ENCODE measurements around the gene CCT5.
"Not testable (repeated sequence)": the region's sequence is repeated elsewhere in the genome, so short reads cannot be mapped to it uniquely, and the experiment has no call there.

CCT5 gene

DNA sequence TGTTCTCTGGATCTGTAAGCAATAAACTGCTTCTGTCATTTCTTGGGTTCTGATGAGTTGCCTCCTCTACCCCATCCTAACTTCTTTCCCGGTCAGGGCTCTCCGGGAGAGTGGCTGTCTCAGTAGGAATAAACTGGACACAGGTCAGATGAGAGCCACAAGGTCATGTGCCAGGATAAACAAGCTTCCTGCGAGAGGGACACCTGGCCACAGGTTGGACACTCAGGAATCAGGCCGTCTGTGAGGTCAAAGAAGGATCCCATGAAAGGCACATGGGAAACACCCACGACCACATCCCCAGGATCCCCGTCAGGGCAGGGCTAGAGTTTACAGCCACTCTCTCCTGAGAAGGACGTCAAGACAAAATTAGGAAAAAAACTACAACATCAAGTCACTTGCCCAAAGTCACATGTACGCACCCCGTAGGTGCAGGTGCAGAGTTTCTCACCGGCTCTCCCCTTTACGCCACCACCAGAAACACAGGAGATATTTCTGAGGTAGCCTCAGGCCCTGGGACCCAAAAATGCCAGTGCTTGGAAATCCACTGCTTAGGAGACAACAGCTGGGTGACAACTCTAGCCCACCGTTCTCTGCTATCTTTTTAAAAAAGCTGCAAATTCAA, 28.7 kb downstream of the CCT5 start:
- no peak for DNase-seq

GRCh38 chr5:10279328-10279727, 29.2 kb downstream of the CCT5 start:
- no peak for DNase-seq

DNA sequence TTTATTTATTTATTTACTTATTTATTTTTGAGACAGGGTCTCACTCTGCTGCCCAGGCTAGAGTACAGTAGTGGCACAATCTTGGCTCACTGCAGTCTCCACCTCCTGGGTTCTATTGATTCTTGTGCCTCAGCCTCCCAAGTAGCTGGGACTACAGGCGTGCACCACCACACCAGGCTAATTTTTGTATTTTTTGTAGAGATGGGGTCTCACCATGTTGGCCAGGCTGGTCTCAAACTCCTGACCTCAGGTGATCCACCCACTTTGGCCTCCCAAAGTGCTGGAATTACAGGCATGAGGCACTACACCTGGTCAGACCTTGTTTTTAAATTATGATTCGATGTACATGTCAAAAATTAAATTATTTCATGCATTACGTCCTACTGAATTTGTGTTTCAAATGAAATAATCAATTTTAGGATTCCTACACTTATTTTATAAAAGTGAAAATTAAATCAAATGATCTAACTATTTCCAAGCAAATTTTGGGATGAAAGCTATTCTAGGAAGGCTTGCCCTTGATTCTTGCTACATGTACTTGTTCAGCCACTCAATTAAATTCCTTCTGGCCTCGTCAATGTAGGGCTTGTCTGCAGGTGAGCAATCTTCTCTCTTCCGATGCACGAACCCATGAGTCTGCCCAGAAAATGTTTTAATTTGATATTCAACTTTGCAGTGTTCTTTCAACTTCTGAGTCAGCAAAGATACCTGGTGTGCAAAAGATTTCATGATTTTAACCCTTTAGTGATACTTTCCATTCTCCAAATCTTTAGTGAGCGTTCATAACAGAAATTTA, 30.0 kb downstream of the CCT5 start:
- DNase-seq: no peak

- DNase-seq: peak; percentile 83
Measured at GRCh38 chr5:10283927-10284635, 34.0 kb downstream of the CCT5 start.

GRCh38 chr5:10285362-10285761, 35.3 kb downstream of the CCT5 start:
- not testable (repeated sequence) for DNase-seq

- DNase-seq: no peak
Measured at GRCh38 chr5:10286162-10286861, 36.2 kb downstream of the CCT5 start.

DNA sequence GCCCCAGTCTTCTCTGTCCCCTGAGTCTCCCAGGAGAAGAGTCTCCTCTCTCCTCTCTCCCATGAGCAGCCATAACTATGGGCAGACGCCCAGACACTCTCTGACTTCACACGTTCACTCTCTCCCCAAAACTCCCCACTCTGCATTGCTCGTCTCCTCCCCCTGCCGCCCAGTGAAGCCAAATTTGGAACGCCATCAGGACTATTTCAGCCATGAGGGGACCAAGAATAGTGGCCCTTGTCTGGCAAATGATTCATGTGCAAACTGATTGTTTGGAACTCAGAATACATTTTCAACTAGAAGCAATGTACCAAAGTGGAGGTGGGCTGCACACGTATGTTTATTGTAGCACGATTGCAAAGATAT, 36.8 kb downstream of the CCT5 start:
- DNase-seq: no peak

DNA sequence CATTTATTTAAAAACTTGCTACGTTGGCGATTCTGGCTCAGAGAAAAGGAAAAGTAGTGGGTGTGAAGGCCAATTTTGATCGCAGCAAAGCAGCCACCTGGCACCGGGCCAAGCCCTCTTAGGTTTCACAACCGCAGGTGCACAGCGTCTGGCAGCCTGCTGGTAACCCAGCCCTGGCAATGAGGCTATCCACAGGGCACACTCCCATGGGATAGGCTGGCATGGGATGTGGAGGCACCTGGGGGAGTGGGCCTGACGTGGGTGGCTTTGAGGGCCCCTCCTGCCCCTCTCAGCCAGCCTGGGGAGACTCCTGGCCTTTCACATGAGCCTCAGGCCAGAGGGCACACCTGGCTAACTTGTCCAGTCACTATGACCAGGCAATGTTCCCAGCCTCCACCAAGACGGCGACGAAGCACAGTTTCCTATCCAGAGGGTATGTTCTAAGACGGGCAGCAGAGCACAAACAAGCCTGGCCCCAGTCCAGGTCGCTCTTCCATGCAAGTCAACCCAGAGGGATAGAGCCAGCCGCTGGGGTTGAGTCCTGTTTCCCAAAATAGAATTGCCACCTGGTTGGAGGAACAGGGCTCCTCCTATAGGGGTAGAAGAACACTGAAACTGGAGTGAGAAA, 38.6 kb downstream of the CCT5 start:
- DNase-seq: no peak

GRCh38 chr5:10289353-10289752, 39.3 kb downstream of the CCT5 start:
- no peak for DNase-seq

GRCh38 chr5:10289991-10290390, 39.9 kb downstream of the CCT5 start:
- no peak for DNase-seq

- no peak for DNase-seq
Measured at GRCh38 chr5:10290438-10290837, 40.4 kb downstream of the CCT5 start.

GRCh38 chr5:10291692-10292339, 41.7 kb downstream of the CCT5 start:
- no peak for DNase-seq

- no peak for DNase-seq
Measured at GRCh38 chr5:10293907-10294662, 44.0 kb downstream of the CCT5 start.

DNA sequence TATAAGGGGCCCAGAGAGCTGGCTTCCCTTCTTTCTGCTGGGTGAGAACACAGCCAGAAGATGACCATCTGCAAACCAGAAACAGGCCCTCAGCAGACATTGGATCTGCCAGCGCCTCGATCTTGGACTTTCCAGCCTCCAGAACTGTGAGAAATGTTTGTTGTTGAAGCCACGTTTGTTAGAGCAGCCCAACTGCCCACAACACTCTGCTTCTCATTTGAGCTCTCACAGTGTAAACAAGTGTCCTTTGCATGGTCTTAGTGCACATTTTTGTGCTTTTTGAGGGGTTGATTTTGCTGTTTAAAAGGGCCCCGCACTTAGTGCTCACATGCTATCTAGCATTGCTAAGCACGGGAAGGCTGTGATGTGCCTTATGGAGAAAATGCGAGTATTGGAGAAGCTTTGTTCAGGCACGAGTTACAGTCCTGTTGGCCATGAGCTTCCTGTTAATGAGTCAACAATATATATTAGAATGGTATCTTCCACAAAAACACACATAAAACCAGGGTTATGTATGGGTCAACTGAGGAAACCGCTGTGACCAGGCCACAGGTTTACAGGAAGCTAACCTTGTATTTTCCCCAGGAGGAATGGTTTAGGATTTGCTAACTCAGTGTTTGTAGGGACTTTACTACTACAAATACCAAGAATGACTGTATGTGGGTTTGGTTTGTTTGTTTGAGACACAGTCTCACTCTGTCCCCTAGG, 45.7 kb downstream of the CCT5 start:
- DNase-seq: no peak

- no peak for DNase-seq
Measured at GRCh38 chr5:10297646-10298204, 47.6 kb downstream of the CCT5 start.

GRCh38 chr5:10300246-10300645, 50.2 kb downstream of the CCT5 start:
- no peak for DNase-seq

- no peak for DNase-seq
Measured at GRCh38 chr5:10301266-10301665, 51.2 kb downstream of the CCT5 start.

DNA sequence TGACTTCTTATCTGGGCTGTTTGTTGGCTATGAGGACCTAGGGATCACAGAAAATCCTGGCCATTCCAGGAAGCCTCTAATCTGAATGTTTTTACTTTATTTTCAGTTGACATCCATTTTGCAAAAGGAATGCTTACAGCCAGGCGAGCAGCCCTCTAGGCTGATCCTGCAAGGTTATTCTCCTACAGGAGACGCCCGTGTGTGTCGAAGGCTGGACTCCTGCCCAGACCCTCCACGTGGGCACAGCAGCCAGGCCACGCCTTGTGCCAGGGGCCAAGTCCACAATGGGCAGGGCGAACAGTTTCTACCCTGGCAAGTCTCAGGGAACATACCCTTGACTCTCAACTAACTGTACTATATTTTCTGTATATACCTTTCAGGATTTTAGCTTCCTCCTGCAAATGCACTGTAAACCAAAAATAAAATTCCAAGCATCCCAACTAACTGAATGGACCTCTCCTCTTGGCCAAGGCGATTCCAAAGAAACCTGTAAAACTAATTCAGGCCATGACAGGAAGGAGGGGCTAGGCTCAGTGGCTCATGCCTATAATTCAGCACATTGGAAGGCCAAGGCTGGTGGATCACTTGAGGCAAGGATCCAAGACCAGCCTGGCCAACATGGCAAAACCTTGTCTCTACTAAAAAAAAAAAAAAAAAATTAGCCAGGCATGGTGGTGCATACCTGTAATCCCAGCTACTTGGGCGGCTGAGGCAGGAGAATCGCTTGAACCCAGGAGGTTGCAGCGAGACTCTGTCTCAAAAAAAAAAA, 51.9 kb downstream of the CCT5 start:
- no peak for DNase-seq

DNA sequence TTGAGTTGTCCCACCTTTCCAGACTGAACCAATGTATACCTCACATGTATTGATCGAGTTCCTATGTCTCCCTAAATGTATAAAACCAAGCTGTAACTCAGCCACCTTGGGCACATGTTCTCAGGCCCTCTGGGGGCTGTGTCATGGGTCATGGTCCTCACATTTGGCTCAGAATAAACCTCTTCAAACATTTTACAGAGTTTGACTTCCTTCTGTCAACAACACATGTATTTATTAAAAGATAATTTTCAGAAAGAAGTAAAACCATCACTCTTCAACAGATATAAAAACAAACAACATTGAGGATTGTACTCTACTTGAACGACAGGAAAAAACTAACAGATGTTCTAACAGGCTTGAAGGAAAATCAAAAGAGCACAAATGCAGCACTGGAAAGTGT, 53.1 kb downstream of the CCT5 start:
- DNase-seq: no peak

- no peak for DNase-seq
Measured at GRCh38 chr5:10303699-10304170, 53.7 kb downstream of the CCT5 start.

All from suppressor macrophage treated with lipopolysaccharide for 4 hours (primary cell).